SK-N-SH treated with all-trans-retinoic acid at 6 μM for 48 hours (cell line): Measurements from ENCODE around the gene KRT25.

Experiments used
- ATAC-seq: fragments of 200-7000 bp; cut with Tn5 transposase; 3 replicates; pipeline ENCODE4 v1.9.1; 2020; ENCODE audit warnings: mild to moderate bottlenecking, moderate library complexity
- BACH2 ChIP-seq: fragments of 250-450 bp; sonication (Bioruptor Pico); IDR thresholded peaks from 2 replicates; pipeline ENCODE4 v1.9.0; 2021; ENCODE audit warnings: mild to moderate bottlenecking, borderline replicate concordance
- CREB5 ChIP-seq: fragments of 250-450 bp; sonication (Bioruptor Pico); IDR thresholded peaks from 2 replicates; pipeline ENCODE4 v1.5.1; 2020; ENCODE audit warnings: low read depth, mild to moderate bottlenecking, moderate library complexity
- CSDC2 ChIP-seq: fragments of 250-450 bp; sonication (Bioruptor Pico); IDR thresholded peaks from 2 replicates; pipeline ENCODE4 v1.5.0; 2020; ENCODE audit warnings: mild to moderate bottlenecking, moderate library complexity
- ESRRG ChIP-seq: fragments of 250-450 bp; sonication (Bioruptor Pico); IDR thresholded peaks from 2 replicates; pipeline ENCODE4 v1.6.1; 2021; ENCODE audit warnings: mild to moderate bottlenecking
- GLIS3 ChIP-seq: fragments of 250-450 bp; sonication (Bioruptor Pico); IDR thresholded peaks from 2 replicates; pipeline ENCODE4 v1.5.0; 2020; ENCODE audit warnings: mild to moderate bottlenecking, moderate library complexity
- ISL1 ChIP-seq: fragments of 250-450 bp; sonication (Bioruptor Pico); IDR thresholded peaks from 2 replicates; pipeline ENCODE4 v2.1.2; 2022; ENCODE audit warnings: mild to moderate bottlenecking, moderate library complexity
- PPARA ChIP-seq: fragments of 250-450 bp; sonication (Bioruptor Pico); IDR thresholded peaks from 2 replicates; pipeline ENCODE4 v1.5.0; 2020; ENCODE audit warnings: mild to moderate bottlenecking, borderline replicate concordance
- RARB ChIP-seq: fragments of 250-450 bp; sonication (Bioruptor Pico); IDR thresholded peaks from 2 replicates; pipeline ENCODE4 v1.8.0; 2021; ENCODE audit warnings: mild to moderate bottlenecking, moderate library complexity
- SNAI2 ChIP-seq: fragments of 250-450 bp; sonication (Bioruptor Pico); IDR thresholded peaks from 2 replicates; pipeline ENCODE4 v1.5.0; 2020; ENCODE audit warnings: mild to moderate bottlenecking, moderate library complexity
- TOX ChIP-seq: fragments of 250-450 bp; sonication (Bioruptor Pico); IDR thresholded peaks from 2 replicates; pipeline ENCODE4 v1.8.0; 2021; ENCODE audit warnings: mild to moderate bottlenecking, moderate library complexity, borderline replicate concordance
- ZC3H10 ChIP-seq: fragments of 250-450 bp; sonication (Bioruptor Pico); IDR thresholded peaks from 2 replicates; pipeline ENCODE4 v1.5.1; 2021; ENCODE audit warnings: mild to moderate bottlenecking, moderate library complexity
- ZFP3 ChIP-seq: fragments of 250-450 bp; sonication (Bioruptor Pico); IDR thresholded peaks from 2 replicates; pipeline ENCODE4 v1.5.0; 2020; ENCODE audit warnings: mild to moderate bottlenecking, moderate library complexity
- ZFP30 ChIP-seq: fragments of 450-650 bp; formaldehyde crosslinking; IDR thresholded peaks from 2 replicates; pipeline ENCODE4 v1.5.0; 2022; ENCODE audit warnings: mild to moderate bottlenecking, moderate library complexity
- ZNF565 ChIP-seq: fragments of 450-650 bp; formaldehyde crosslinking; conservative IDR thresholded peaks from 2 replicates; pipeline ENCODE4 v1.5.0; 2020; ENCODE audit warnings: low read depth, mild to moderate bottlenecking, moderate library complexity
- ZNF8 ChIP-seq: fragments of 450-650 bp; formaldehyde crosslinking; IDR thresholded peaks from 2 replicates; pipeline ENCODE4 v1.5.0; 2020; ENCODE audit warnings: mild to moderate bottlenecking, moderate library complexity
- TF ChIP-seq, protein P1 (sequence below): fragments of 250-450 bp; sonication (Bioruptor Pico); IDR thresholded peaks from 2 replicates; pipeline ENCODE4 v1.5.1; 2021; ENCODE audit warnings: mild to moderate bottlenecking, moderate library complexity
- TF ChIP-seq, protein P2 (sequence below): fragments of 250-450 bp; sonication (Bioruptor Pico); IDR thresholded peaks from 2 replicates; pipeline ENCODE4 v1.5.0; 2020; ENCODE audit warnings: mild to moderate bottlenecking, moderate library complexity
- TF ChIP-seq, protein P3 (sequence below): fragments of 250-450 bp; sonication (Bioruptor Pico); IDR thresholded peaks from 2 replicates; pipeline ENCODE4 v1.8.0; 2020; ENCODE audit warnings: mild to moderate bottlenecking, moderate library complexity, borderline replicate concordance
- TF ChIP-seq, protein P4 (sequence below): fragments of 250-450 bp; sonication (Bioruptor Pico); IDR thresholded peaks from 2 replicates; pipeline ENCODE4 v1.8.0; 2021; ENCODE audit warnings: low read depth, mild to moderate bottlenecking, moderate library complexity, borderline replicate concordance

KRT25 gene

DNA sequence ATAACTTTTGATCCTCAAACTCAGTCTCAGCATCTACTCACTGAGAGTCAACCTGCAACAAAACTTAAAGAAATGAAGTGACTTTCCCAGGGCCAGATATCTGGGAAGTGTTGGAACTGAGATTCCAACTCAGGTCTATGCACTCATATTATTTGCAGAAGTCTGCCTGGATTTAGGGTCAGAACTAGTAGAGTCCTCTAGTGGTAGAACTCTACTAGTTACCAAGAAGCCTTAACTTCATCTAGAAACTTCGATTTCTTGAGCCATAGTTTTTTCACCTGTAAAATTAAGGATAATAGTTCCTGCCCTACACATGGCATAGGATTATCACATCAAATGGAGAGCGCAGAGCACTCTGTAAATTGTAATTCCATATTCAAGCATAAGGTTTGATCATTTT, 28.2 kb downstream of the KRT25 start:
- TF ChIP-seq CSDC2: no peak
- TF ChIP-seq GLIS3 (CRISPR knock-in tag): no peak
- TF ChIP-seq PPARA: no peak
- no peak for TF ChIP-seq ZNF8
- no peak for TF ChIP-seq ISL1 (CRISPR knock-in tag)
- TF ChIP-seq BACH2 (CRISPR knock-in tag): no peak
- no peak for TF ChIP-seq TOX (CRISPR knock-in tag)
- TF ChIP-seq, protein P1, sequence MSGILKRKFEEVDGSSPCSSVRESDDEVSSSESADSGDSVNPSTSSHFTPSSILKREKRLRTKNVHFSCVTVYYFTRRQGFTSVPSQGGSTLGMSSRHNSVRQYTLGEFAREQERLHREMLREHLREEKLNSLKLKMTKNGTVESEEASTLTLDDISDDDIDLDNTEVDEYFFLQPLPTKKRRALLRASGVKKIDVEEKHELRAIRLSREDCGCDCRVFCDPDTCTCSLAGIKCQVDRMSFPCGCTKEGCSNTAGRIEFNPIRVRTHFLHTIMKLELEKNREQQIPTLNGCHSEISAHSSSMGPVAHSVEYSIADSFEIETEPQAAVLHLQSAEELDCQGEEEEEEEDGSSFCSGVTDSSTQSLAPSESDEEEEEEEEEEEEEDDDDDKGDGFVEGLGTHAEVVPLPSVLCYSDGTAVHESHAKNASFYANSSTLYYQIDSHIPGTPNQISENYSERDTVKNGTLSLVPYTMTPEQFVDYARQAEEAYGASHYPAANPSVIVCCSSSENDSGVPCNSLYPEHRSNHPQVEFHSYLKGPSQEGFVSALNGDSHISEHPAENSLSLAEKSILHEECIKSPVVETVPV (CRISPR knock-in tag): no peak
- no peak for TF ChIP-seq SNAI2 (CRISPR knock-in tag)
- TF ChIP-seq ZNF565 (CRISPR knock-in tag): no peak
- TF ChIP-seq ESRRG (CRISPR knock-in tag): no peak
- no peak for TF ChIP-seq ZFP30
- TF ChIP-seq CREB5: no peak
- TF ChIP-seq, protein P2, sequence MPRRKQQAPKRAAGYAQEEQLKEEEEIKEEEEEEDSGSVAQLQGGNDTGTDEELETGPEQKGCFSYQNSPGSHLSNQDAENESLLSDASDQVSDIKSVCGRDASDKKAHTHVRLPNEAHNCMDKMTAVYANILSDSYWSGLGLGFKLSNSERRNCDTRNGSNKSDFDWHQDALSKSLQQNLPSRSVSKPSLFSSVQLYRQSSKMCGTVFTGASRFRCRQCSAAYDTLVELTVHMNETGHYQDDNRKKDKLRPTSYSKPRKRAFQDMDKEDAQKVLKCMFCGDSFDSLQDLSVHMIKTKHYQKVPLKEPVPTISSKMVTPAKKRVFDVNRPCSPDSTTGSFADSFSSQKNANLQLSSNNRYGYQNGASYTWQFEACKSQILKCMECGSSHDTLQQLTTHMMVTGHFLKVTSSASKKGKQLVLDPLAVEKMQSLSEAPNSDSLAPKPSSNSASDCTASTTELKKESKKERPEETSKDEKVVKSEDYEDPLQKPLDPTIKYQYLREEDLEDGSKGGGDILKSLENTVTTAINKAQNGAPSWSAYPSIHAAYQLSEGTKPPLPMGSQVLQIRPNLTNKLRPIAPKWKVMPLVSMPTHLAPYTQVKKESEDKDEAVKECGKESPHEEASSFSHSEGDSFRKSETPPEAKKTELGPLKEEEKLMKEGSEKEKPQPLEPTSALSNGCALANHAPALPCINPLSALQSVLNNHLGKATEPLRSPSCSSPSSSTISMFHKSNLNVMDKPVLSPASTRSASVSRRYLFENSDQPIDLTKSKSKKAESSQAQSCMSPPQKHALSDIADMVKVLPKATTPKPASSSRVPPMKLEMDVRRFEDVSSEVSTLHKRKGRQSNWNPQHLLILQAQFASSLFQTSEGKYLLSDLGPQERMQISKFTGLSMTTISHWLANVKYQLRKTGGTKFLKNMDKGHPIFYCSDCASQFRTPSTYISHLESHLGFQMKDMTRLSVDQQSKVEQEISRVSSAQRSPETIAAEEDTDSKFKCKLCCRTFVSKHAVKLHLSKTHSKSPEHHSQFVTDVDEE (CRISPR knock-in tag): no peak
- TF ChIP-seq, protein P3, sequence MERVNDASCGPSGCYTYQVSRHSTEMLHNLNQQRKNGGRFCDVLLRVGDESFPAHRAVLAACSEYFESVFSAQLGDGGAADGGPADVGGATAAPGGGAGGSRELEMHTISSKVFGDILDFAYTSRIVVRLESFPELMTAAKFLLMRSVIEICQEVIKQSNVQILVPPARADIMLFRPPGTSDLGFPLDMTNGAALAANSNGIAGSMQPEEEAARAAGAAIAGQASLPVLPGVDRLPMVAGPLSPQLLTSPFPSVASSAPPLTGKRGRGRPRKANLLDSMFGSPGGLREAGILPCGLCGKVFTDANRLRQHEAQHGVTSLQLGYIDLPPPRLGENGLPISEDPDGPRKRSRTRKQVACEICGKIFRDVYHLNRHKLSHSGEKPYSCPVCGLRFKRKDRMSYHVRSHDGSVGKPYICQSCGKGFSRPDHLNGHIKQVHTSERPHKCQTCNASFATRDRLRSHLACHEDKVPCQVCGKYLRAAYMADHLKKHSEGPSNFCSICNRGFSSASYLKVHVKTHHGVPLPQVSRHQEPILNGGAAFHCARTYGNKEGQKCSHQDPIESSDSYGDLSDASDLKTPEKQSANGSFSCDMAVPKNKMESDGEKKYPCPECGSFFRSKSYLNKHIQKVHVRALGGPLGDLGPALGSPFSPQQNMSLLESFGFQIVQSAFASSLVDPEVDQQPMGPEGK (CRISPR knock-in tag): no peak
- no peak for TF ChIP-seq ZC3H10 (CRISPR knock-in tag)
- TF ChIP-seq ZFP3 (CRISPR knock-in tag): no peak
- no peak for TF ChIP-seq RARB
- ATAC-seq: peak; percentile 30; the same call in 1 of the 3 replicates

DNA sequence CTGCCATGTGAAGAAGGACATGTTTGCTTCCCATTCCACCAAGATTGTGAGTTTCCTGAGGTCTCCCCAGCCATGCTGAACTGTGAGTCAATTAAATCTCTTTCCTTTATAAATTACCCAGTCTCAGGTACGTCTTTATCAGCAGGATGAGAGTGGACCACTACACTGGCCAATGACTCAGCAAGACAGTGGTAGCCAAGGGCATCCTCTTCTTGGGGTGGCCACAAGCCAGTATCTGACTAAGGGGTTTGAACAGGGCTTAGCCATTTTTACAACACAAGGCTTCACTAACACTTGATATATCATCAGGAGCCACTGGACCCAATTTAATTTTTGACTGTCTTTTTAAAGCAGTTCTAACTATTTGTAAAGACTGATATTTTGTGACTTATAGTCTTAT, 30.5 kb downstream of the KRT25 start:
- ATAC-seq: no peak
- TF ChIP-seq, protein P1 (CRISPR knock-in tag): no peak

DNA sequence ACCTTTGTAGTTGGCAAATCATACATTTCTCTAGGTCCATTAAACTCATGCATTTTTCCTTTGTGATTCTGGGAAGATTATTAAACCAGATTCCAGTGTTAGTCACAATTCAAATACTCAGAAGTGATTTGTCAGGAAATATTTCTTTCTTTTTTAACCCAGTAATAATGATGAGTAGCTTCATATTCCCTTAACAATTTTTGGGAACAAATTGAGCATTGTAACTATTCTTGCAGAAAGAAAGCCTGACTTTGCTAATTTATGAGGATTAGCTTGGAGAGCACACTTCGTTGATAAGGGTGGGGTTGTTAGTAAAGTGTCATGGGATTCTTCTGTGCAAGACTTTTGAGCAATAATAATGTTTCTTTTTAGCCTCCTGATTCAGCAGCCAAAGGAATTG, 32.9 kb downstream of the KRT25 start:
- no peak for TF ChIP-seq CSDC2
- TF ChIP-seq, protein P4, sequence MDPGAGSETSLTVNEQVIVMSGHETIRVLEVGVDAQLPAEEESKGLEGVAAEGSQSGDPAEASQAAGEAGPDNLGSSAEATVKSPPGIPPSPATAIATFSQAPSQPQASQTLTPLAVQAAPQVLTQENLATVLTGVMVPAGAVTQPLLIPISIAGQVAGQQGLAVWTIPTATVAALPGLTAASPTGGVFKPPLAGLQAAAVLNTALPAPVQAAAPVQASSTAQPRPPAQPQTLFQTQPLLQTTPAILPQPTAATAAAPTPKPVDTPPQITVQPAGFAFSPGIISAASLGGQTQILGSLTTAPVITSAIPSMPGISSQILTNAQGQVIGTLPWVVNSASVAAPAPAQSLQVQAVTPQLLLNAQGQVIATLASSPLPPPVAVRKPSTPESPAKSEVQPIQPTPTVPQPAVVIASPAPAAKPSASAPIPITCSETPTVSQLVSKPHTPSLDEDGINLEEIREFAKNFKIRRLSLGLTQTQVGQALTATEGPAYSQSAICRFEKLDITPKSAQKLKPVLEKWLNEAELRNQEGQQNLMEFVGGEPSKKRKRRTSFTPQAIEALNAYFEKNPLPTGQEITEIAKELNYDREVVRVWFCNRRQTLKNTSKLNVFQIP (CRISPR knock-in tag): no peak
- TF ChIP-seq, protein P3 (CRISPR knock-in tag): no peak

More for the DNA sequence above, 32.9 kb downstream of the KRT25 start:
- ATAC-seq: no peak
